Stimulated activated CD4-positive, alpha-beta T cell treated with anti-CD3 and anti-CD28 coated beads, Interleukin-4, amount 100 ng/mL, for 1 hour (primary cell): Measurements from ENCODE around the gene E4F1.

Experiments
- DNase-seq: peaks from one replicate; pipeline ENCODE4 v3.0.0-alpha.2; 2020

Gene E4F1, protein sequence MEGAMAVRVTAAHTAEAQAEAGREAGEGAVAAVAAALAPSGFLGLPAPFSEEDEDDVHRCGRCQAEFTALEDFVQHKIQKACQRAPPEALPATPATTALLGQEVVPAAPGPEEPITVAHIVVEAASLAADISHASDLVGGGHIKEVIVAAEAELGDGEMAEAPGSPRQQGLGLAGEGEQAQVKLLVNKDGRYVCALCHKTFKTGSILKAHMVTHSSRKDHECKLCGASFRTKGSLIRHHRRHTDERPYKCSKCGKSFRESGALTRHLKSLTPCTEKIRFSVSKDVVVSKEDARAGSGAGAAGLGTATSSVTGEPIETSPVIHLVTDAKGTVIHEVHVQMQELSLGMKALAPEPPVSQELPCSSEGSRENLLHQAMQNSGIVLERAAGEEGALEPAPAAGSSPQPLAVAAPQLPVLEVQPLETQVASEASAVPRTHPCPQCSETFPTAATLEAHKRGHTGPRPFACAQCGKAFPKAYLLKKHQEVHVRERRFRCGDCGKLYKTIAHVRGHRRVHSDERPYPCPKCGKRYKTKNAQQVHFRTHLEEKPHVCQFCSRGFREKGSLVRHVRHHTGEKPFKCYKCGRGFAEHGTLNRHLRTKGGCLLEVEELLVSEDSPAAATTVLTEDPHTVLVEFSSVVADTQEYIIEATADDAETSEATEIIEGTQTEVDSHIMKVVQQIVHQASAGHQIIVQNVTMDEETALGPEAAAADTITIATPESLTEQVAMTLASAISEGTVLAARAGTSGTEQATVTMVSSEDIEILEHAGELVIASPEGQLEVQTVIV

GRCh38 chr16:2223221-2223941 is at the start of gene E4F1:
E4F1 (plus strand) TSS chr16:2223591; CDS start chr16:2223614, 23 bp downstream.
- DNase-seq: peak; percentile 100

GRCh38 chr16:2173916-2174315 is 49.5 kb upstream of the E4F1 start:
- no peak for DNase-seq

GRCh38 chr16:2174396-2175131 is 48.8 kb upstream of the E4F1 start:
- no peak for DNase-seq

- no peak for DNase-seq
These were observed 47.9 kb upstream of the E4F1 start for GRCh38 chr16:2175454-2175853.

DNA sequence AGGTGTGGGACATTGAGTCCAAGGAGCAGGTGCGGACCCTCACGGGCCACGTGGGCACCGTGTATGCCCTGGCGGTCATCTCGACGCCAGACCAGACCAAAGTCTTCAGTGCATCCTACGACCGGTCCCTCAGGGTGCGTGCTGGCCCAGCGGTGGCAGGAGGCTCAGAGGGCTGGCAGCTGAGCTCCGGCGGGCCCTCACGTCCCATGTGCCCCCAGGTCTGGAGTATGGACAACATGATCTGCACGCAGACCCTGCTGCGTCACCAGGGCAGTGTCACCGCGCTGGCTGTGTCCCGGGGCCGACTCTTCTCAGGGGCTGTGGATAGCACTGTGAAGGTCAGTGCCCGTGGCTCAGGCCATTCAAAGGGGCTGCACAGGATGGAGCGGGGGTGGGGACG is 47.3 kb upstream of the E4F1 start:
- no peak for DNase-seq

DNA sequence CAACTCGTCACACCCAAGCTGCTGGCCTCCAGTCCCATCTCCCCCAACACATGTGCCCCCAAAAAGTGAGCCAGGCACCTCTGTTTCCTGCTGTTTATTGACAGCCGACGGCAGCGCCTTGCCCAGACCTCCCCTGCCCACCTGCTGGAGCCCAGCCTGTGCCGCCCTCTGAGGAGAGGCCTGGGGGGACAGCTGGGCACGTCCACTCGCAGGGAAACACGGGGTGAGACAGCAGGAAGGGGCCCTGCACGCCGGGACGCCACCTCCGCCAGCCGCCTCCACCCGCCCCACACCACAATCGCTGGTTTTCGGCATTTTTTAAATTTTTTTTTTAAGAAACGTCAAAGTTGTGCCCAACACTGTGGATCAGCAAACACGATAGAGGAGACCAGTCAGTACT is 46.3 kb upstream of the E4F1 start:
- no peak for DNase-seq

- DNase-seq: no peak
These were observed 45.8 kb upstream of the E4F1 start for GRCh38 chr16:2177561-2177960.

DNA sequence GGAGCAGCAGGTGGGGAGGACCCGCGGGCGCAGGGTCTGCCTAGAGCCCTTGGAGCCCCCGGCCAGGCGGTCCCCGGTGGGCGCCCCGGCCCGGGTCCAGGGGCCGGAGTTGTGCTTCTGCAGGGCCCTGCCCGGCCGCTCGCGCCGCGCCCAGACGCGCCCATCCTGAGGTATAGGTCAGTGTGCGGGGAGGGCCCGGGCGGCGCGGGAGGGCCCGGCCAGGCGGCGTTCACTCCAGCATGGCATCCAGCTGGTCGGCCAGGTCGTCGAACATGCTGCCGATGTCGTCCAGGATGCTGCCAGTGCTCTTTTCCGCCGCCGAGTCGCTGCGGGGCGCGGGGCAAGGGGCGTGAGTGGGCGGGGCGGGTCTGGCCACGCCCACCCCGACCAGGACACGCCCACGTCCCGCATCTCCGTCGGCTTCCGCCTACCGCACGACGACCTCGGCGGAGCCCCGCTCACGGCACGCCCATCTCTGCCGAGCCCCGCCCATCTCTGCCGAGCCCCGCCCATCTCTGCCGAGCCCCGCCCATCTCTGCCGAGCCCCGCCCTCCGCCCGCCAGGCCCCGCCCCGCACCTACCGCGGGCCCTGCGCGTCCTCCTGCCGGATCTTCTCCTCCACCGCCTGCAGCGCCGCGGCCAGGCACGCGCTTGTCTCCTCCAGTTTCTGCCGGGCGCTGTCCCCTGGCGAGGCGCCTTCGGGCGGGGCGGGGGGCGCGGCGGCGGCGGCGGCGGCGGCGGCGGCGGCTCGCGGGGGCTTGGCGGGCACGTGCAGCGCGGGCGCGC is 44.9 kb upstream of the E4F1 start:
- DNase-seq: peak; percentile 38

- DNase-seq: no peak
These were observed 44.3 kb upstream of the E4F1 start for GRCh38 chr16:2179107-2179501.

GRCh38 chr16:2179576-2179975 is 43.8 kb upstream of the E4F1 start:
- DNase-seq: no peak

DNA sequence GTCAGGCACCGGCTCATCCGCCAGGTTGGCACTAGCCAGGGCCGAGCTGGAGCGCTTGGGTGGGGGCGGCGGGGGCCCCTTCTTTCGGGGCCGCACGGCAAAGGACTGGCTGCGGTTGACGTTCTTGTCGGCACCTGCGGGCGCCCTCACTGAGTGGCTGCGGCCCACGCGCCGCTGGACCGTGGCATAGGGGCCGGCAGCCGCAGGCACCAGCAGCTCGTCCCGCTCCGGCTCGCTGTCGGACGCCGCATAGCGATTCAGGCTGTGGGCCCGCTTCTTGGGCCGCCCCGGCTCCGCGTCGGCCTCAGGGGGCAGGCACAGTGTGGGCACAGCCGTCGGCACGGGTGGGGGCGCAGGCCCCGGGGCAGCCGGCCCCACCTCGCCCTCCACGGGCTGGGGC is 42.9 kb upstream of the E4F1 start:
- no peak for DNase-seq

DNA sequence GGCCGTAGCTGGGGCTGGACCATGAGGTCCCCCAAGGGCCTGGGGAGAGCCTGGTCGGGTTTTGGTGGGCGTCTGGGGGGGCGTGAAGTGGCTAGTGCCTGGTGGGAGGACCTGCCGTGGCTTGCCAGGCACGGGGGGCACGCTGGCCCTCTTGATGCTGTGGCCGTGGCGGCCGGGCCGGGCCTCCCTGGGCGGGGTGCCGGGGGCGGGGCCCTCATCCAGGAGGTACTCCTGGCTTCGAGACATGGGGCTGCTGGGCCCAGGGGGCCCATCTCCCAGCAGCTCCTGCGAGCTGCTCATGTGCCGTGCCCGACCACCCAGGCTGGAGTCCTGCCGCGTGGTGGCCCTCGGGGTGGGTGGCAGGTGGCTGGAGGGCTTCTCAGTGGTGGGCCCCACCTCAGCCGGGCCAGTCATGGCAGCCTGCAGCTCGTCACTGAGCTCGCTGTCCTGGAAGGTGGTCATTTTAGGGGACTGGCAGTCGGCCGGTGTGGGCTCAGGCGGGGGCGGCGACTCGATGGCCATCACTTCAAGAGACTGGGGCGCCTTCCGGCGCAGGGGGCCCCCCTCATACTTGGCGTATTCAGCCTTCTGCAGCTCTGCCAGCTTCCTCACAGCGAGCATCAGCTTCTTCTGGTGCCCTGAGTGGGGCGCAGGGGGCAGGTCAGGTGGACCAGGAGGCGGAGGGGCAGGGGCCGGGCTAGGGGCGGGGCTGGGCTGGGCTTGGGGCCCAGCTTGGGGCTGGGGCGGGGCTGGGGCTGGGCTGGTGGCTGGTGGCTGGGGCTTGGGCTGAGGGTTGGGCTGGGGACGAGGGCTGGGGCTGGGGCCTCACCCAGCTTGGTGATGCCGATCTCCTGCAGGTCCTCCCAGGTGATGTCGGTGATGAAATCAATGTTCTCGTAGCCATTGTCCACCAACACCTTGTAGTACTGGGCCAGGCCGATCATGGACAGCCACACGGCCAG is 42.1 kb upstream of the E4F1 start:
- DNase-seq: no peak

GRCh38 chr16:2181952-2182351 is 41.4 kb upstream of the E4F1 start:
- DNase-seq: no peak

DNA sequence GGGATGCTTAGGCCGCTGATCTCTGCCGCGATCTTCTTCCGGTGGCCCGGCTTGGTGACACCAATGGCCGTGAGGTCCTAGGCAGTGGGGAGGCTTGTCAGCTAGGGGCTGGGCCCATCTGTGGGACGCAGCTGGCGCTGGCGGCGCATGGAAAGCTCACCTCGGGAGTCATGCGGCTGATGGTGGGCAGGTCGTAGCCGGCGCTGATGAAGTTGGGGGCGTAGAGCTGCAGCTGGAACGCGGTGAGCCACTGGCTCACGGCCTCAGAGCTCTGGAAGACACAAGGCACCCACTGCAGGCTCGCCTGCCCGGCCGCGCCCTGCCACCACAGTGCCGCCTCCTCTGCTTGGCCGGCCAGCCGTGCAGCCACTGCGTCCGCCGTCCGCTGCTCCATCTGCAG is 39.7 kb upstream of the E4F1 start:
- no peak for DNase-seq

DNA sequence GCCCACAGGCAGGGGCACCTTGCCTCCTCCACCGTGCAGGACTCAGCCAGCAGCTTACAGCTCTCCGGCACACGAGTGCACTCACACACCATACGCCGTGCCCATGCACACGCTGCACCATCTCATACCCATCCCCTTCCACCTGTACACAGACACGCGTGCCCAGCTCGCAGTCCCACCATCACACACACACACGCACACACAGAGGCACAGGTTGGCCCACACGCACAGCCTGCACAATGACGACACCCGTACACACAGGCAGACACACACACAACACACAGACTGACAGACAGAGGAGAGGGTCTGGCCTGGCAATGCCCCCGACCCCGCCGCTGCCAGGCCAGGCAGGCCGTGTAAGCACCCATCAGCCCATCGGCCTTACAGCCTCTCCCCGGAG is 39.0 kb upstream of the E4F1 start:
- DNase-seq: no peak

DNA sequence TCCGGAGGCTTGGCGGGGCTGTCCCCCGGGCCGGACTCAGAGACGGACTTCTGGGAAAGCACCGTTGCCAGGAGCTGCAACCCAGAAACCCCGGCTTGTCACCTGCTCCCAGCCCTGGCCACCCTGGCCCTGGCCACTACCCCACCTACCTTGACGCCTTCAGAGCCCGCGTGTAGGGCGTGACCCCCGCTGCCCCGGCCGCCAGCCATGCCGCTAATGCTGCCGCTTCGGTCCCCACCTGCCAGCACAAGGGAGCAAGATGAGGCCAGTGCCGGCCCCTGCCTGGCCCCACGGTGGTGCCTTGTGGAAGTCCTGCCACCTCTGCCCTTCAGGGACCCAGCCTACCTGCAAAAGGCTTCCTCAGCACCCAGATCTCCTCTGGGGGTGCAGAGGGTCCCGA is 38.4 kb upstream of the E4F1 start:
- no peak for DNase-seq

GRCh38 chr16:2186064-2186463 is 37.3 kb upstream of the E4F1 start:
- DNase-seq: no peak

DNA sequence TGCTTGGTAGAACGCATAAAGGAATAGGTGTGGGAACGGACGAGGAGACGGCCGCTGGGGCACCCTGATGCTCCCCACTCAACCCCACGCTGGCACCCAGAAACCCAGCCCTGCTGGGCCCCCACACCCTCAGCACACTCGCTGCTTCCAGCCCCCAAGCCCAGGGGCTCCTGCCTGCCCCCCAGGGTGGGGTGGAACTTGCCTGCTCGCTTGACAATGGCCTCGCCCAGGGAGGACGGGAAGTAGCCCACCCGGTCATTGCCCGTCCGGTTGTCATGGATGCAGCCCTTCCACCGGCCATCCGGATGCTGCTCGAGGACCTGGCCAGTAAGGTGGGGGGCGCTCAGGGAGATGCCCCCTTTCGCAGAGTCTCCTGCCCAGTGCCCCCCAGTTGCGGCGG is 36.9 kb upstream of the E4F1 start:
- no peak for DNase-seq

- no peak for DNase-seq
These were observed 36.2 kb upstream of the E4F1 start for GRCh38 chr16:2187212-2187611.

DNA sequence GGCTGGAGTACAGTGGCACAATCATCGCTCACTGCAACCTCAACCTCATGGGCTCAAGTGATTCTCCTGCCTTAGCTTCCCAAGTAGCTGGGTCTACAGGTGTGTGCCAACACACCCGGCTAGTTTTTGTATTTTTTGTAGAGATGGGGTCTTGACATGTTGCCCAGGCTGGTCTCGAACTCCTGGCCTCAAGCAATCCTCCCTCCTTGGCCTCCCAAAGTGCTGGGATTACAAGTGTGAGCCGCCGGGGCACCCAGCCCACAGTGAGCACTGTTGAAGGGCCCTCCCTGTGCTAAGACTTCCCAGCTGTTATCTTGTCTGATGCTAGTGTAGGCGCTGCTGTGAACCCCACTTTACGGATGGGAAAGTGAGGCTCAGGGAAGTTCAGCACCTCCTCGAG is 35.0 kb upstream of the E4F1 start:
- no peak for DNase-seq
